ENCODE data around the gene PICALM. TPM values are rescaled to one million over a fixed set of nuclear protein-coding genes. Genes with fewer than 3 reads are reported as not detected.

PICALM gene
- total and polyA plus RNA-seq, 12 donors = 33.9 to 217 (median 116) TPM

GRCh38 chr11:85923455-85923854 is 145.4 kb downstream of the PICALM start:
- no peak for TF ChIP-seq POLR2A (IDR thresholded peaks at IDR 0.05)
- no peak for TF ChIP-seq CTCF (IDR thresholded peaks at IDR 0.05)
- WGBS, 4 donors = 72 to 88% (median 82%) methylated on average over 1 of the region's 1 CpG
- H3K9me3 ChIP-seq (replicated peaks in 1 of 3) = no peaks in the 10 kb centered on the region
- no peaks in the 10 kb centered on the region for H3K4me1 ChIP-seq (replicated peaks in 1 of 2)
- H3K27ac ChIP-seq = no peak overlapping the region
- intact Hi-C loops (cut with DNase I) = no loop called here
- no peaks in the 10 kb centered on the region for H3K36me3 ChIP-seq (replicated peaks in 1 of 2)
- no peaks in the 10 kb centered on the region for H3K27me3 ChIP-seq
- no peak for DNase-seq
- H3K4me3 ChIP-seq = no peak overlapping the region

DNA sequence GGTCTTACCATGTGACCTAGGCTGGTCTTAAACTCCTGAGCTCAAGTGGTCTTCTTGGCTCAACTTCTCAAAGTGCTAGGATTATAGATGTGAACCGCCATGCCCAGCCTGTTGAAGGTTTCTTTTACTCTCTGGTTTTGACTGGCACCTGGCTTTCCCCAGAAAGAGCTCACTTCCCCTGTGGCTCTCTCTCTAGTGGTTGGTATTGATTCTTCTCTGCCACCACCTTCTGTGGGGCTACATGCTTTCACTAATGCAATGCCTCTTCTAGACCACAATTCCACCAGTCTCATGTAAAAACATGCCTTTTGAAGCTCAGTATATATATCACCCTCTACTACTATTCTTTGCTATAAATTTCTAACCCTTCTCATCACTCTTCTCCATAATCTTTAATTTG is 146.5 kb downstream of the PICALM start:
- Histone ChIP-seq H3K27me3 (no peaks in the 10 kb centered on the region), H3K4me3 (no peak overlapping the region), H3K36me3 (replicated peaks in 1 of 2) (no peaks in the 10 kb centered on the region), H3K27ac (no peak overlapping the region), H3K4me1 (replicated peaks in 1 of 2) (no peaks in the 10 kb centered on the region), H3K9me3 (replicated peaks in 1 of 3) (no peaks in the 10 kb centered on the region)
- no peak for DNase-seq
- 84 to 100% (median 100%) methylated on average over 1 of the region's 1 CpG for WGBS, 4 donors
- intact Hi-C loops (cut with DNase I) = no loop called here
- TF ChIP-seq CTCF (IDR thresholded peaks at IDR 0.05) (no peak), POLR2A (IDR thresholded peaks at IDR 0.05) (no peak)

DNA sequence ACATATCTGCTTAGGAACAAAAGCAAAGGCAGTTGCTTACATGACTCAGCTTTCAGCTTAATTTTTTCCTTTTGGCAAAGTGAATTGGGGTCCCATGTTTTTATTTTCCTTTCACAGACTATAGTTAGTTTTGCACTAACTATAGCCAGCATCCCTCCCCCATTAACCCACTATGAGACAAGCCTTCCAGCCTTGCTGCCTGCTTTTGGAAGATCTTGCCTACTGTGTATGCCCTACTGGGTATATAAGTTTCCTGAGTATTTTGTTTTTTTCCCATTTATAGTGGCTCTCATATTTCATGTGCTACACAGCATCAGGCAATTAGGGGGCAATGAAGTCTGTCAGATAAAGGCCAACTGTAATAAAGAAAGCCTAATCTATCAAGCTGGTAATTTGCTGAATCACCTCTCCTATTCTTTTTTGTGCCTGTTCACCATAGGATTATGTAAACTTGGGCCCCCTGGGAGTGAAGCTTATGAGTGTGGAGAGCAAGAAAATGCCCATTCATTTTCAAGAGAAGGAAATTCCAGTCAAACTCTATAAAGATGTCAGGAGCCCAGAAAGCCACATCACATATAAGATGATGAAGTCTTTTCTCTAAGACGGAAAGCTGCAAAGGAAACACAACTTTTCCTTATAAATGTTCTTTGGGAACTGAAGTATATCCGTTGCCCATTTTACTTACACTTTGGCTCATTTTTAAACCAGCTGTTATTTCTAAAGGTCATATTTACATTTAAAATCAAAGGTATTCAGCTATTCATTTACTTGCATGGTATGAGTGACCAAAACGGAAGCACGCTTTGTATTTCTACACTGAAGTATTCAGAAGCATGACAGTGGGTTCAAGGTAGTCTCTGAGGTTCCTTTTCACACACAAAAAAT is 149.7 kb downstream of the PICALM start:
- Histone ChIP-seq H3K9me3 (replicated peaks in 1 of 3) (no peaks in the 10 kb centered on the region), H3K4me3 (no peak overlapping the region), H3K36me3 (replicated peaks in 1 of 2) (no peaks in the 10 kb centered on the region), H3K27ac (no peak overlapping the region), H3K4me1 (replicated peaks in 1 of 2) (no peaks in the 10 kb centered on the region), H3K27me3 (no peaks in the 10 kb centered on the region)
- no peak for DNase-seq
- intact Hi-C loops (cut with DNase I) = no loop called here
- 75 to 86% (median 80%) methylated on average over 4 of the region's 4 CpGs for WGBS, 4 donors
- TF ChIP-seq POLR2A (IDR thresholded peaks at IDR 0.05) = no peak
- TF ChIP-seq CTCF (IDR thresholded peaks at IDR 0.05) = no peak

DNA sequence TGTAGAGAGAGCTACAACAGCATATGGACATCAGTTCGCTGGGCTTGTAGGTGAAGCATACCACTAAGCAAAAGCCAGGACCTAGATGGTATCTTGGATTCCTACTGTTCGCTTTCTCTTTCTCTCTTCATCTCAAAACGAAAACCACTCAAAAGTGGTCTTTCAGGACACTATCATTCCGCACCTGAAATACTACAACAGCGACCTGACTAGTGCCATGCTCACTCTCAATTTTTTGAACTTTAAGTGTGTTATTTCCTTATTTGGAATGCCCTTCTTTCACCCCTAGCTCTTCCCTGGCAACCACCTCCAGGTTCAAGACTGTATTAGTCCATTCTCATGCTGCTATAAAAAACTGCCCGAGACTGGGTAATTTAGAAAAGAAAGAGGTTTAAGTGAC is 154.5 kb downstream of the PICALM start:
- 83 to 90% (median 87%) methylated on average over 6 of the region's 6 CpGs for WGBS, 4 donors
- no peaks in the 10 kb centered on the region for H3K36me3 ChIP-seq (replicated peaks in 1 of 2)
- no peaks in the 10 kb centered on the region for H3K4me1 ChIP-seq (replicated peaks in 1 of 2)
- intact Hi-C loops (cut with DNase I) = no loop called here
- no peaks in the 10 kb centered on the region for H3K27me3 ChIP-seq
- no peaks in the 10 kb centered on the region for H3K9me3 ChIP-seq (replicated peaks in 1 of 3)
- DNase-seq = no peak
- TF ChIP-seq POLR2A (IDR thresholded peaks at IDR 0.05) = no peak
- no peak for TF ChIP-seq CTCF (IDR thresholded peaks at IDR 0.05)
- no peak overlapping the region for H3K27ac ChIP-seq
- H3K4me3 ChIP-seq = no peak overlapping the region

All from adrenal gland (tissue), 12 donors.